HG03196 (cell line): ENCODE results near the gene C3orf20.

Experiments
- ATAC-seq: cut with Tn5 transposase; IDR thresholded peaks from one replicate; pipeline ENCODE4 v1.9.1; 2021; ENCODE audit not compliant: unreplicated experiment

Gene C3orf20

GRCh38 chr3:14698601-14699244, 23.8 kb downstream of the C3orf20 start:
- no peak for ATAC-seq

GRCh38 chr3:14699643-14700042, 24.7 kb downstream of the C3orf20 start:
- no peak for ATAC-seq

GRCh38 chr3:14700891-14701290, 25.9 kb downstream of the C3orf20 start:
- no peak for ATAC-seq

- ATAC-seq = no peak
Observed at GRCh38 chr3:14701676-14702075, 26.7 kb downstream of the C3orf20 start.

- ATAC-seq = no peak
Observed at GRCh38 chr3:14703128-14703750, 28.3 kb downstream of the C3orf20 start.

GRCh38 chr3:14703791-14704190, 28.9 kb downstream of the C3orf20 start:
- ATAC-seq = no peak

DNA sequence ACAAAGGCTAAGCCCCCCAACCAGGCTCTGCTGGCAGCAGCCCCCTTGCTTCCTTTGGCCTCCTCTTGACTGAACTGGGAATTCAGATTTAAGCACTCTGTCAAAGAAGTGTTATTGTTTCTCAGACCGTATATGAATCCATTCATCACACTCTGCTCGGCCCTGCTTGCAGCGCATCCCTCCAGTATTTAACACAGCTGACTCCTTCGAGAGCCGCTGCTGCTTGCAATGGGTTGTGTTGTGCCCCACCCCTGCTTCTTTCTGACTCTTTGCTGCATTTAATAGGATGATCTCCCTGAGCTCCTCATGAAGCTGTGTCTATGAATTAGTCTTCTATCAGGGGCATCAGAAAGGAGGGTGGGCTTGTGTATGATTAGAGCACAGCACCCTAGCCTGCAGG, 31.2 kb downstream of the C3orf20 start:
- no peak for ATAC-seq

DNA sequence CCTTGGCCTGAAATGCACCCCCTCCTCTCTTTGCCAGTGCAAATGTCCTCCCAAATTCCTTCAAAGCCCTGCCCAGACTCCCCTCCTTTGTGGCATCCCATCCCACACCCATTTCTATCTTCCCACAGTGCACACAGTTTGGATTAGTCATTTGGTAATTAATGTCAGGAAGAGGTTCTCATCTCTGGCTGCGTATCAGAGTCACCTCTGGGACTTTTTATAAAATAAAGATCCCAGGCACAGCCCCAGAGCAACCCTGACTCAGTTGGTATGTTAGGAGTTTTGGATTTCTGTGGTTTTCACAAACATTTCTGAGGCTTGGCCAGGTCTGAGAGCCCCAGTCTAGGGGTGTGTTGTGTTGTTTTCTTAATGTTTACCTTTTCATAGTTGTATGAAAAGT, 41.6 kb downstream of the C3orf20 start:
- no peak for ATAC-seq

GRCh38 chr3:14717307-14717706, 42.4 kb downstream of the C3orf20 start:
- no peak for ATAC-seq

DNA sequence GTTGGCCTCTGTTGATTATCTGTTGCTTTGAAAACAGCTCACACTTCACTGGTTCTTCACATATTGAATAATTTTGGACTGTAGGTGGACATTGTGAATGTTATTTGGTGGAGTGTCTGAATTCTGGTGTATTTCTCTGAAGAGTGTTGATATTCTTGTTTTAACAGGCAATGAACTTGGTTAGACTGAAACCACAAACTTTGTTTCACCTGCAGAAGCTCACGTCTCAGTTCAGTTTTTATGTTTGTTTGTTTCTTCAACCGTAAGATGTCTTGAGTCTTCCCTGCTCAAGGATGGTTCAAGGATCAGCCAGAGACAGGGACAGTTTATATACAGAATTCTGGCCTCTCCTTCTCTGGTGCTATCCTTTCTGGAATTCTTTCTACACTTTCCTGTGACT, 43.6 kb downstream of the C3orf20 start:
- ATAC-seq = no peak

DNA sequence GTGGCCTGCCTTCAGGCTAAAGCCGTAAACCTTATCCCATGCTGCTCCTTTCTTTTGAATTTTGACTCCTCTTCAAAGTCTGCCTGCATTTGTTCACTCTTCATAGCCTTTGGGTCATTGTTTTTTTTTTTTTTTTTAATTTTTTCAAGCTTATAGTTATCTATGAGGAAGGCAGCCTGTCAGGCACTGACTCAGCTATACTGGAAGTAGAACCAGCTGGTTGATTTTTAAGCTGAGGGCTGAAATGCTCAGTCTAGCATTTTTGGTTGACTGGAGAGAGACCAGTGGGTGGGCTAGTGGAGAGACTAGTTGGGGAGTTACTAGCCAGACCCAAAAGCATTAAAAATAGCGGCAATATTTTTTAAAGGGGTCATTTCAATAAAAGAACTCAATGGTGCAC, 44.1 kb downstream of the C3orf20 start:
- ATAC-seq = no peak

DNA sequence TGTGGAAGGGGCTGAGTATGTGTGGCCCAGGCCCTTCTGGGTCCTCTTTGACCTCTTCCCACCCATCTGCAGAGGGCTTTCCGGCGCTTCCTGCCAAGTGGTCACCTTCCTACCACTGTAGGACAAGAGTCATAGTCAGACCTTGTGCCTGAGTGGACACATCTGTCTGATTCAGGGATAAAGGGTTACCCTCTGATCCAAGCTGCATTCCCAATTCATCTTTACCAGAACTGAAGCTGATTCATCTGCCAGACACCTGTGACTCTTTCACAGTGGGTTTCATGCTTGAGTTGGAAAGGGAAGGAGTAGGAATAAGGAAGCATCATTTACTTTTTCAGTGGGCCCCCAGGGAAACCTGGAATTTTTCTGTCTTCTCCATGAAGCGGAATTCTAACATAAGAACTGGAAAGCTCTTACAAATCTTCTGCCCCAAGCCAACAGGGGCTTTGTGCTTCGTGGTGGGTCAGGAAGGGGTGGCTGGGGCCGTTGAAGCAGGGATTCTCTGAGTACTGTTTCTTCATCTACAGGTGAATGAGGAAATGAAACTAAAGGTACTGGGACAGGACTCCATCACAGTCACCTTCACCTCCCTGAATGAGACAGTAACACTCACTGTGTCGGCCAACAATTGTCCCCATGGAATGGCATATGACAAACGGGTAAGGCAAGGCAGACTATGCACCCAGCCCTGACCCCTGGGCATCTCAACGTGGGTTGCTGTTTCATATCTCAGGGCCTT, 46.4 kb downstream of the C3orf20 start:
- no peak for ATAC-seq

DNA sequence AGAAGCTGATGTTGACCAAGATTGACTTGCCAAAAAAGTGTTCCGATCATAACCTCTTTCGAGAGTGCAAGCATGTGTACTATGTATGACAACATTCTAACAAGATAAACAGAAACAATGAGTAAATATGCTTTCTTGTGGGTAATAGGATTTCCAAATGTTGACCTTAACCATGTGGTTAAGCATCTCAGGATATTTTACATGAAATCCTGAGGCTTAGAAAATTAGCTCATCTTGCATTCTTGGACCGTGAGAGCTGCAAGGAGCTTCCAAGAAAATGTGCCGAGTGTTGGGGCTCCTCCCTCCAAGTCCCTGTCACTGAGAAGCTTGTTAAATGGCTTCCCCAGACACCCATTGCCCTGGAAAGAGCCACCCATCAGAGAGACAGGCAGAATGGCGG, 50.1 kb downstream of the C3orf20 start:
- no peak for ATAC-seq

DNA sequence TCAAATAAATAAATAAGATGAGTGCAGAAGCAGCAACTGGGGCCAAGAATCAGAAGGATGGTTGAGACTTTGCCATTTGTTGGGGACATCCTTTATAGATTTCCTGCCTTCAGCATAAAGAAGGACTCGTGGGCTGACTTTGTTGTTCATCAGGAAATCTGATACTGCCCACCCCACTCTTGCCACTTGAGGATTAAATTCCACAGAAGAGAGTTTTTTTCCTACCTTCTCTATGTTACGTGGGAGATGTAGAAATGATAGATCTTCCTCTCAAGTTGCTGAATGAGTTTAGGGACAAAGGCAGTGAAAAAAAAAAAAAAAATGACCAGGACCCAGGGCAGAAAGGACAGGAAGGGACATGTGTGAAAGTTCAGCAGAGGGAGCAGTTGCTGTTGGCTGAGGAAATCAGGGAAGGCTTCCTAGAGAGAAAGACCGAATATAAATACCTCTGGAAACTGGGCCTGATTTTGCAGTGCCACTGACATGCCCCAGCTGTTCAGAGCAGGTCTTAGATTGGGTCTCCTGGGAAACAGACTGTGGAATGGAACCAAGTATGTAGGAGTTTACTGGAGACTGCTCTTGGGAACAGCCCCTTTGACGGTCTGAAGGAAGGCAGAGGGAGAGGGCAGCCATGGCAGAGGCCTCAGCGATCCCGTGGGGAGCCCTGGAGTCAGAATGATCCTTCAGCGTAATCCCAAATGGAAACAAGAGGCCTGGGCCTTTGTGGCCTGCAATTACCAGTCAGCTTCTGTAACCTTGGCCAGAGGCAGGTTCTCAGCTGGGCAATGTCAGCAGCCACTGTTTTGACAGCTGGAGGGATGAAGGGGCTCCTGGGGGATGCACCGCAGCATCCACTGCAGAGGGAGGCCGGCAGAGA, 50.9 kb downstream of the C3orf20 start:
- no peak for ATAC-seq

- ATAC-seq = no peak
Observed at GRCh38 chr3:14726441-14726780, 51.5 kb downstream of the C3orf20 start.

GRCh38 chr3:14728113-14728512, 53.2 kb downstream of the C3orf20 start:
- ATAC-seq = no peak

- no peak for ATAC-seq
Observed at GRCh38 chr3:14730703-14731382, 55.9 kb downstream of the C3orf20 start.

DNA sequence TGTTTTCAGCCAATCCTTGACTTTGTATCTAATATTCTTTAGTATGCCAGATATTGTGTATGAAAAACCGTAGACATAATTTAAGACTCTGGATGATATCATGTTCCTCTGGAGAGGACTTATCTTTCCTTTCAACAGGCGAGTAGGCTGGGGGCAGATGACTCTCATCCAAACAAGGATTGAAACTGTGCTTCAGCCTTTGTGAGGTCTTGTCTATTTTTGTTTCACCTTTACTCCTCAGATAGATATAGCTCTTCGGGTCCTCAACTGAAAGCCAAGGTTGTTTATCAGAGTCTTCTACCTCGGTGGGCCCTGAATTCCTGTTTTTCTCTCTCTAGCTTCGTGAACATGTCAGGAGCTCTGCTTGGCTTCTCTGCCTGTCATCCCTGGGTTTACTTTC, 66.0 kb downstream of the C3orf20 start:
- ATAC-seq = no peak

DNA sequence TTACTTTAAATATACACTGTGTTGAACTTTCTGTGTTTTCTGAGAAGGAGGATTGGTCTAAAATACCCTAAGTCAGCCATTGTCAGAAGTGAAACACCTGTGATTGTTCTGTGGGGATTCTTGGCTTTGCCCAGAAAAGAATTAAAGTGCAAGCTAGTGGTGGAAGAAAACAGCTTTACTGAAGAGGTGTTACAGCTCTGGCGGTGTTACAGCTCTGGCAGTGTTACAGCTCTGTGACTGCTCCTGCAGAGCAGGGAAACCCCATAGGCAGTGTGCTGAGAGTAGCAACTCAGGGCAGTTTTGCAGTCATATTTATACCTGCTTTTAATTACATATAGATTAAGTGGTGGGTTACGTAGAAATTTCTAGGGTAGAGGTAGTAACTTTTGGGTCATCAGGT, 66.6 kb downstream of the C3orf20 start:
- no peak for ATAC-seq

- ATAC-seq = no peak
Observed at GRCh38 chr3:14744556-14744955, 69.6 kb downstream of the C3orf20 start.

GRCh38 chr3:14750650-14751049, 75.7 kb downstream of the C3orf20 start:
- ATAC-seq = no peak
